ENCODE measurements around the gene APBB3. TPM values are rescaled to one million over a fixed set of nuclear protein-coding genes. Genes with fewer than 3 reads are reported as not detected.
A peak's percentile ranks its signal among the peaks of the same experiment; 100 is the strongest.

Gene APBB3
- total and polyA plus RNA-seq, 9 of the 15 experiments (the other 6 are each of a cell fraction or from before 2014, with no cell fraction given), result 0.17 to 24.3 (median 9.5) TPM

DNA sequence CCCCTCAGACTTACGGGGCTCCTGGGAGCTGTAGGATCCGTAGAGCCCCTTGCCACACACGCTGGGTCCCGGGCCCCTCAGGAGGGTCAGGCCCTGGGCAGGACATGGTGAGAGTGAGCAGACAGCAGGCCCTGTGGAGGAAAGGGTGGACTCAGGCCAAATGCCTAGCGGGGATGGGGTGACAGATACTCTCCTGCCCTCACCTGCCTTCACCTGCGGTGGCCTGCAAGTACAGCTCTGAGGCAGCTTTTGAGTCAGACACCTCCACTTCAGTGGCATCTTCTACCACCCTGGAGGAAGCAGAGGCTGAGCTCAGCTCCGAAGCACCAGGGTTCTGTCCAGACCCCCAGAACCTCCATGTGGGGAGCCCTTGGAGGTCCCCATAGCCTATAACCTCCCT is 26.5 kb upstream of the APBB3 start:
- BruUV-seq (replicated peaks), result no TSS peak
- H3K9ac ChIP-seq (ENCODE audit: insufficient read depth in 1 of 2, low read depth in 2 of 2, low read length in 2 of 2), result peak overlapping the region in 1 of 2 experiments; percentile 39; a peak in 1 of 4 replicates
- H3K9me1 ChIP-seq (ENCODE audit: control insufficient read depth, insufficient read depth, low read length), result no peaks in the 10 kb centered on the region
- intact Hi-C loops (cut with micrococcal nuclease) (no loop called here), in situ Hi-C loops (cut with MboI) (no loop called here)
- H2AFZ ChIP-seq (ENCODE audit: low read depth, low read length), result no peak overlapping the region
- no peak overlapping the region for H3K4me2 ChIP-seq (ENCODE audit: insufficient read depth, low read length)
- TF ChIP-seq ELF2 (CRISPR knock-in tag; IDR thresholded peaks at IDR 0.05) (no peak), THAP7 (CRISPR knock-in tag; IDR thresholded peaks at IDR 0.05) (no peak), HDGF (IDR thresholded peaks at IDR 0.05) (no peak), MITF (IDR thresholded peaks at IDR 0.05) (no peak), ZNF3 (CRISPR knock-in tag; IDR thresholded peaks at IDR 0.05) (no peak)
- no peaks in the 10 kb centered on the region for H3K9me3 ChIP-seq (replicated peaks; ENCODE audit: control insufficient read depth, insufficient read depth, low read depth, low read length)
- ChIA-PET POLR2A (interaction anchor here (0.6 to 2.4 kb wide), 4 partner anchors 21 to 115 kb away, joined by 3 to 5 read pairs (median 4); partner anchors contain the start of genes IK and NDUFA2), CTCF (ENCODE audit: low intra/inter-chr PET ratio) (no interaction called here)
- H3K4me1 ChIP-seq (replicated peaks in 1 of 2; ENCODE audit: control insufficient read depth in 2 of 2, insufficient read depth in 2 of 2, low read length in 2 of 2), result peaks cover 3 to 4% of the 10 kb centered on the region in 2 experiments; a peak in 1 of 5 replicates
- H4K20me1 ChIP-seq (replicated peaks; ENCODE audit: control insufficient read depth, insufficient read depth, low read length), result no peaks in the 10 kb centered on the region
- ATAC-seq, result peak; percentile 13; the same call in 2 of the 3 replicates
- H3K79me2 ChIP-seq (ENCODE audit: control insufficient read depth, insufficient read depth, low read length), result no peaks in the 10 kb centered on the region
- no peaks in the 10 kb centered on the region for H3K27me3 ChIP-seq (ENCODE audit: control insufficient read depth in 2 of 2, insufficient read depth in 2 of 2, low read length in 2 of 2)
- no peak overlapping the region for H3K4me3 ChIP-seq
- H3K36me3 ChIP-seq (ENCODE audit: control insufficient read depth, insufficient read depth, low read length), result no peaks in the 10 kb centered on the region
- no peak for DNase-seq (ENCODE audit: extremely low read depth in 1 of 4, low spot score in 3 of 4)
- no peak overlapping the region for H3K27ac ChIP-seq (ENCODE audit: extremely low read depth, low read depth, low read length)
- WGBS (ENCODE audit: insufficient coverage, low coverage, missing lambda C conversion rate), result 36% methylated on average over 7 of the region's 7 CpGs
- no peak for FAIRE-seq

Data from K562 (cell line).